Measurements from ENCODE around the gene SMARCB1.

Gene SMARCB1

GRCh38 chr22:23760056-23760455 lies 26.7 kb upstream of the SMARCB1 start:
- FAIRE-seq (no peak), DNase-seq (ENCODE audit: insufficient read length, low spot score) (no peak)

GRCh38 chr22:23762842-23763578 lies 23.8 kb upstream of the SMARCB1 start, which contains the start of gene C22orf15:
TSS of gene C22orf15 (plus strand) at chr22:23762990. CDS start at chr22:23763307, 317 bp downstream.
- FAIRE-seq (no peak), DNase-seq (ENCODE audit: insufficient read length, low spot score) (no peak)

- no peak for DNase-seq (ENCODE audit: insufficient read length, low spot score)
- no peak for FAIRE-seq
Measured at GRCh38 chr22:23763579-23763945, 23.2 kb upstream of the SMARCB1 start.

- DNase-seq (ENCODE audit: insufficient read length, low spot score) (no peak), FAIRE-seq (no peak)
Measured at GRCh38 chr22:23763954-23764353, 22.8 kb upstream of the SMARCB1 start.

GRCh38 chr22:23764899-23765881 lies 21.6 kb upstream of the SMARCB1 start:
- no peak for FAIRE-seq
- no peak for DNase-seq (ENCODE audit: insufficient read length, low spot score)

GRCh38 chr22:23767303-23767672 lies 19.5 kb upstream of the SMARCB1 start:
- DNase-seq (ENCODE audit: insufficient read length, low spot score) (no peak), FAIRE-seq (no peak)

GRCh38 chr22:23767673-23768548 lies 18.9 kb upstream of the SMARCB1 start, which contains the start of gene CHCHD10:
TSS of gene CHCHD10 (minus strand) at chr22:23767972. CDS start at chr22:23767874, 98 bp downstream.
- peak; percentile 86 for DNase-seq (ENCODE audit: insufficient read length, low spot score)
- FAIRE-seq: peak; percentile 83

- DNase-seq (ENCODE audit: insufficient read length, low spot score) (no peak), FAIRE-seq (no peak)
Measured at GRCh38 chr22:23769321-23769965, 17.3 kb upstream of the SMARCB1 start.

- DNase-seq (ENCODE audit: insufficient read length, low spot score): no peak
- FAIRE-seq: no peak
Measured at GRCh38 chr22:23772315-23772648, 14.5 kb upstream of the SMARCB1 start.

- FAIRE-seq (no peak), DNase-seq (ENCODE audit: insufficient read length, low spot score) (no peak)
Measured at GRCh38 chr22:23772649-23773473, 13.9 kb upstream of the SMARCB1 start, which contains the start of gene MMP11. TSS of gene MMP11 (plus strand) at chr22:23772849. CDS start at chr22:23772871, 22 bp downstream.

- FAIRE-seq: no peak
Measured at GRCh38 chr22:23773483-23774113, 13.2 kb upstream of the SMARCB1 start.

GRCh38 chr22:23774114-23774921 lies 12.4 kb upstream of the SMARCB1 start:
- DNase-seq (ENCODE audit: insufficient read length, low spot score) (no peak), FAIRE-seq (no peak)

More at GRCh38 chr22:23773483-23774113, 13.2 kb upstream of the SMARCB1 start:
- DNase-seq (ENCODE audit: insufficient read length, low spot score): no peak

GRCh38 chr22:23774922-23775436 lies 11.8 kb upstream of the SMARCB1 start:
- DNase-seq (ENCODE audit: insufficient read length, low spot score) (no peak), FAIRE-seq (no peak)

- DNase-seq (ENCODE audit: insufficient read length, low spot score) (no peak), FAIRE-seq (no peak)
Measured at GRCh38 chr22:23775779-23776375, 10.9 kb upstream of the SMARCB1 start.

GRCh38 chr22:23777776-23778576 lies 8.8 kb upstream of the SMARCB1 start:
- DNase-seq (ENCODE audit: insufficient read length, low spot score) (no peak), FAIRE-seq (no peak)

- DNase-seq (ENCODE audit: insufficient read length, low spot score) (no peak), FAIRE-seq (no peak)
Measured at GRCh38 chr22:23778577-23778900, 8.2 kb upstream of the SMARCB1 start.

- no peak for FAIRE-seq
- DNase-seq (ENCODE audit: insufficient read length, low spot score): no peak
Measured at GRCh38 chr22:23779083-23779482, 7.7 kb upstream of the SMARCB1 start.

Measured in GM19239 (cell line).